Liver (tissue), 9 donors: ENCODE measurements around the gene ZBTB21. TPM values are rescaled to one million over a fixed set of nuclear protein-coding genes. Genes with fewer than 3 reads are reported as not detected.

Experiments
- DNase-seq: peaks from one replicate; pipeline ENCODE4 v3.0.0-alpha.2; 2017; ENCODE audit warnings: low spot score
- H3K27ac ChIP-seq, 2 donors: one replicate each; pipeline ENCODE4 v1.7.0; 2013; ENCODE audit warnings: inconsistent platforms in 2 of 2, low read length in 2 of 2, control low read depth in 1 of 2, low read depth in 1 of 2, mild to moderate bottlenecking in 1 of 2
- H3K27me3 ChIP-seq, 4 donors: one replicate each; pipeline versions ENCODE4 v1.6.1 to v1.7.0; 2013; ENCODE audit warnings: low read length in 3 of 4, inconsistent platforms in 1 of 4, mild to moderate bottlenecking in 1 of 4, moderate library complexity in 1 of 4; ENCODE audit not compliant: control insufficient read depth in 4 of 4, insufficient read depth in 4 of 4
- H3K36me3 ChIP-seq, 4 donors: one replicate each; pipeline versions ENCODE4 v1.6.1 to v1.7.0; 2013; ENCODE audit warnings: low read length in 3 of 4, mild to moderate bottlenecking in 3 of 4, low read depth in 1 of 4, moderate library complexity in 1 of 4; ENCODE audit not compliant: control insufficient read depth in 4 of 4, insufficient read depth in 3 of 4
- H3K4me1 ChIP-seq, 4 donors: one replicate each; pipeline versions ENCODE4 v1.6.1 to v1.7.0; 2013; ENCODE audit warnings: low read length in 3 of 4, mild to moderate bottlenecking in 3 of 4, moderate library complexity in 1 of 4; ENCODE audit not compliant: control insufficient read depth in 4 of 4, insufficient read depth in 4 of 4
- H3K4me3 ChIP-seq, 3 donors: one replicate each; pipeline versions ENCODE4 v1.6.1 to v1.7.0; 2013; ENCODE audit warnings: low read length in 3 of 3, control low read depth in 1 of 3, low read depth in 1 of 3, mild to moderate bottlenecking in 1 of 3
- H3K9ac ChIP-seq, 2 donors: one replicate each; pipeline ENCODE4 v1.7.0; 2013; ENCODE audit warnings: low read length in 2 of 2, mild to moderate bottlenecking in 2 of 2, moderate library complexity in 2 of 2, control low read depth in 1 of 2, low read depth in 1 of 2
- H3K9me3 ChIP-seq, 4 donors: one replicate each; pipeline versions ENCODE4 v1.6.1 to v1.7.0; 2013; ENCODE audit warnings: low read length in 3 of 4; ENCODE audit not compliant: control insufficient read depth in 4 of 4
- EGR1 ChIP-seq, 2 donors: IDR thresholded peaks; 2 replicates each; pipeline ENCODE4 v1.6.1; 2016 to 2018; ENCODE audit warnings: antibody characterized with exemption in 2 of 2, low read depth in 2 of 2
- FOXA1 ChIP-seq: IDR thresholded peaks from 2 replicates; pipeline ENCODE4 v1.6.1; 2016; ENCODE audit warnings: antibody characterized with exemption
- GABPA ChIP-seq, 2 donors: IDR thresholded peaks in 1 of 2; conservative IDR thresholded peaks in 1 of 2; 2 replicates each; pipeline ENCODE4 v1.6.1; 2016; ENCODE audit warnings: antibody characterized with exemption in 2 of 2, mild to moderate bottlenecking in 1 of 2, moderate library complexity in 1 of 2
- HNF4A ChIP-seq, 2 donors: conservative IDR thresholded peaks; 2 replicates each; pipeline ENCODE4 v1.6.1; 2016; ENCODE audit warnings: antibody characterized with exemption in 2 of 2, mild to moderate bottlenecking in 2 of 2
- HNF4G ChIP-seq: IDR thresholded peaks from 2 replicates; pipeline ENCODE4 v1.6.1; 2016; ENCODE audit warnings: antibody characterized with exemption
- JUND ChIP-seq, 2 donors: IDR thresholded peaks; 2 replicates each; pipeline ENCODE4 v1.6.1; 2016; ENCODE audit warnings: antibody characterized with exemption in 2 of 2
- NR2F2 ChIP-seq: IDR thresholded peaks from 2 replicates; pipeline ENCODE4 v1.6.1; 2016; ENCODE audit warnings: antibody characterized with exemption
- RAD21 ChIP-seq, 2 donors: IDR thresholded peaks; 2 replicates each; pipeline ENCODE4 v1.6.1; 2016; ENCODE audit warnings: antibody characterized with exemption in 2 of 2, mild to moderate bottlenecking in 2 of 2
- RXRA ChIP-seq, 2 donors: IDR thresholded peaks; 2 replicates each; pipeline ENCODE4 v1.6.1; 2017 to 2018; ENCODE audit warnings: antibody characterized with exemption in 2 of 2, mild to moderate bottlenecking in 1 of 2
- SP1 ChIP-seq: IDR thresholded peaks from 2 replicates; pipeline ENCODE4 v1.6.1; 2018; ENCODE audit warnings: antibody characterized with exemption, mild to moderate bottlenecking
- TAF1 ChIP-seq: conservative IDR thresholded peaks from 2 replicates; pipeline ENCODE4 v1.6.1; 2016; ENCODE audit warnings: antibody characterized with exemption, mild to moderate bottlenecking
- WGBS: extraction: QIAGEN DNeasy Blood & Tissue Kit; methylation state at CpG from one replicate; pipeline ENCODE4 v1.1.7; 2013; 5-methylcytosine and 5-hydroxymethylcytosine counted together
- polyA plus RNA-seq, 2 donors: library from polyadenylated mRNA; stranded (reverse) in 1 of 2; unstranded in 1 of 2; fragments of 200-250 nt in 1 of 2; fragments of >200 nt in 1 of 2; fragmentation: Nextera tagmentation in 1 of 2; extraction: Ambion mirVana in 1 of 2; gene quantifications; one replicate each; pipeline versions ENCODE4 v1.2.1 to v1.2.3, GENCODE V29; 2013 to 2015
- total RNA-seq, 2 donors: library from RNA; depleted of rRNA; stranded (reverse); fragments of >200 nt; gene quantifications; one replicate each; pipeline ENCODE4 v1.2.3, GENCODE V29; 2014
- TF ChIP-seq, protein P1 (sequence below): IDR thresholded peaks from 2 replicates; pipeline ENCODE4 v1.6.1; 2016; ENCODE audit warnings: antibody characterized with exemption
- TF ChIP-seq, protein P2 (sequence below): IDR thresholded peaks from 2 replicates; pipeline ENCODE4 v1.6.1; 2016; ENCODE audit warnings: antibody characterized with exemption
- TF ChIP-seq, protein P3 (sequence below): IDR thresholded peaks from 2 replicates; pipeline ENCODE4 v1.6.1; 2016; ENCODE audit warnings: antibody characterized with exemption
- TF ChIP-seq, protein P4 (sequence below): fragments of 150-350 bp; IDR thresholded peaks from 2 replicates; pipeline ENCODE4 v1.5.1; 2017; ENCODE audit warnings: improper control_type of control experiment, low read depth, low read length; ENCODE audit not compliant: missing input control
- TF ChIP-seq, protein P5 (sequence below): IDR thresholded peaks from 2 replicates; pipeline ENCODE4 v1.6.1; 2016; ENCODE audit warnings: antibody characterized with exemption, mild to moderate bottlenecking
- donor health status: healthy.
- donor health status: healthy.
- donor health status: healthy.
- donor health status: healthy.
- donor health status: healthy.

Gene ZBTB21
- total and polyA plus RNA-seq, 4 donors: 3.1 to 14.1 (median 4.0) TPM

DNA sequence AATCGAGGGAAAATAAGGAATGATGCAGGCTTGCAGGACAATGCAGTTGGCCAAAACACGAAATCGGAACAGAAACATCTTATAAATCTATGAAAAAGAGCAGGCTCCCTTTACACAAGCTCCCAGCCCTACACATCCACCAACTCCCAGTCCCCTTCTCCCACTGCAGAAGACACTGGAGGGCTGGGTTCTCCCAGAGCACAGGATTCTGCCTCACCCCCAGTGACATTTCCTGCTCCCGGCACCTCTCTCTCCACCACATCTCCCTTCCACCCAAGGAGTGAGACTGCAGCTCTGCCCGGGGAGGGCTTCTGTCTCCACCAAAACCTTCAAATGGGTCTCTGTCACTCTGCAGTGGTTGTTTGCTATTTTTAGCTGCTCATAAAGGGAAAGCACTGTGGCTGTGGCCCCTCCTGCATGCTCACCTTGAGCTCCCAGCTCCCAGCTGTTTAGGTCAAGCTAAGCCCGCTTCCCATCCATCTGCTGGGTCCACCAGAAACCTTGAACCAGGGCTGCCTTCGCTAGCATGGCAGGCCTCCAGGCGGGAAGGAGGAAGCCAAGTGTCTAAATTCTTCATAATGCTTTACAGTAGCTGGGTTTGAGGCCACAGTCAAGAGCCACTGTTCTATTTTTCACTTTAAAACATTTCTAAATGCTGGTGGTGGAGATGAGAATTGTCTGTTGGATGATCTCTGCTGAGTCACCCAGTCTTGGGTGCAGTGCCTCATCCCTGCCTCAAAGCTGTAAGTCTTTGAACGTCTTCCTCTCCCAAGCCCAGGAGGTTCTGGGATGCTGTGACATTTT lies 53.0 kb downstream of the ZBTB21 start (continued):
- TF ChIP-seq, protein P1, sequence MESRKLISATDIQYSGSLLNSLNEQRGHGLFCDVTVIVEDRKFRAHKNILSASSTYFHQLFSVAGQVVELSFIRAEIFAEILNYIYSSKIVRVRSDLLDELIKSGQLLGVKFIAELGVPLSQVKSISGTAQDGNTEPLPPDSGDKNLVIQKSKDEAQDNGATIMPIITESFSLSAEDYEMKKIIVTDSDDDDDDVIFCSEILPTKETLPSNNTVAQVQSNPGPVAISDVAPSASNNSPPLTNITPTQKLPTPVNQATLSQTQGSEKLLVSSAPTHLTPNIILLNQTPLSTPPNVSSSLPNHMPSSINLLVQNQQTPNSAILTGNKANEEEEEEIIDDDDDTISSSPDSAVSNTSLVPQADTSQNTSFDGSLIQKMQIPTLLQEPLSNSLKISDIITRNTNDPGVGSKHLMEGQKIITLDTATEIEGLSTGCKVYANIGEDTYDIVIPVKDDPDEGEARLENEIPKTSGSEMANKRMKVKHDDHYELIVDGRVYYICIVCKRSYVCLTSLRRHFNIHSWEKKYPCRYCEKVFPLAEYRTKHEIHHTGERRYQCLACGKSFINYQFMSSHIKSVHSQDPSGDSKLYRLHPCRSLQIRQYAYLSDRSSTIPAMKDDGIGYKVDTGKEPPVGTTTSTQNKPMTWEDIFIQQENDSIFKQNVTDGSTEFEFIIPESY: no peak
- TF ChIP-seq RAD21 (IDR thresholded peaks at IDR 0.05) (no peak), NR2F2 (no peak), JUND (IDR thresholded peaks at IDR 0.05) (no peak), HNF4A (conservative IDR thresholded peaks at IDR 0.05) (no peak), RXRA (IDR thresholded peaks at IDR 0.05) (no peak), SP1 (no peak), TAF1 (no peak), FOXA1 (no peak), GABPA (IDR thresholded peaks at IDR 0.05 in 1 of 2, conservative IDR thresholded peaks at IDR 0.05 in 1 of 2) (no peak)

DNA sequence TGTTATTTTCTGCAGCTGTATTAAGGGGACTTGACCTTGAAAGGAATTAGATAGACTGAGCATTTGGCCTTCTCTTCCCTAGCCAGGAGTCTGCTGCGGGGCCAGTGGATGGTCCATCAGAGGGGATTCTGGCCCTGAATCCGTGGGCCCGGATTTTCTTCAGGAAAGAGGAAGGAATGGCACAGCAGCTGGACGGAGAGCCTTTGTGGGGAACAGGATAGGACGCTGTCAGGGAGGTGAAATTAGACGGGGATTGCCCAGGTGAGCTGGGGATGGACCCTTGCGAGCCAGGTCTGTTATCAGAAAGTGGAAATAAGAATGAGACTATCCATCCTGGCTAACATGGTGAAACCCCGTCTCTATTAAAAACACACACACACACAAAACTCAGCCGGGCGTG lies 54.6 kb downstream of the ZBTB21 start:
- Histone ChIP-seq H3K4me3 (no peak overlapping the region), H3K27me3 (no peaks in the 10 kb centered on the region), H3K9ac (no peak overlapping the region), H3K4me1 (peaks cover 4 to 11% (median 11%) of the 10 kb centered on the region in 4 donors), H3K36me3 (no peaks in the 10 kb centered on the region), H3K9me3 (no peaks in the 10 kb centered on the region), H3K27ac (no peak overlapping the region)
- WGBS: 93% methylated on average over 10 of the region's 10 CpGs
- TF ChIP-seq, protein P2, sequence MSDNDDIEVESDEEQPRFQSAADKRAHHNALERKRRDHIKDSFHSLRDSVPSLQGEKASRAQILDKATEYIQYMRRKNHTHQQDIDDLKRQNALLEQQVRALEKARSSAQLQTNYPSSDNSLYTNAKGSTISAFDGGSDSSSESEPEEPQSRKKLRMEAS: no peak
- TF ChIP-seq NR2F2: no peak
- TF ChIP-seq, protein P3, sequence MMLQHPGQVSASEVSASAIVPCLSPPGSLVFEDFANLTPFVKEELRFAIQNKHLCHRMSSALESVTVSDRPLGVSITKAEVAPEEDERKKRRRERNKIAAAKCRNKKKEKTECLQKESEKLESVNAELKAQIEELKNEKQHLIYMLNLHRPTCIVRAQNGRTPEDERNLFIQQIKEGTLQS: no peak
- TF ChIP-seq FOXA1: no peak
- TF ChIP-seq, protein P4, sequence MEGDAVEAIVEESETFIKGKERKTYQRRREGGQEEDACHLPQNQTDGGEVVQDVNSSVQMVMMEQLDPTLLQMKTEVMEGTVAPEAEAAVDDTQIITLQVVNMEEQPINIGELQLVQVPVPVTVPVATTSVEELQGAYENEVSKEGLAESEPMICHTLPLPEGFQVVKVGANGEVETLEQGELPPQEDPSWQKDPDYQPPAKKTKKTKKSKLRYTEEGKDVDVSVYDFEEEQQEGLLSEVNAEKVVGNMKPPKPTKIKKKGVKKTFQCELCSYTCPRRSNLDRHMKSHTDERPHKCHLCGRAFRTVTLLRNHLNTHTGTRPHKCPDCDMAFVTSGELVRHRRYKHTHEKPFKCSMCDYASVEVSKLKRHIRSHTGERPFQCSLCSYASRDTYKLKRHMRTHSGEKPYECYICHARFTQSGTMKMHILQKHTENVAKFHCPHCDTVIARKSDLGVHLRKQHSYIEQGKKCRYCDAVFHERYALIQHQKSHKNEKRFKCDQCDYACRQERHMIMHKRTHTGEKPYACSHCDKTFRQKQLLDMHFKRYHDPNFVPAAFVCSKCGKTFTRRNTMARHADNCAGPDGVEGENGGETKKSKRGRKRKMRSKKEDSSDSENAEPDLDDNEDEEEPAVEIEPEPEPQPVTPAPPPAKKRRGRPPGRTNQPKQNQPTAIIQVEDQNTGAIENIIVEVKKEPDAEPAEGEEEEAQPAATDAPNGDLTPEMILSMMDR: no peak
- no peak for TF ChIP-seq RXRA (IDR thresholded peaks at IDR 0.05)
- no peak for TF ChIP-seq TAF1
- no peak for TF ChIP-seq GABPA (IDR thresholded peaks at IDR 0.05 in 1 of 2, conservative IDR thresholded peaks at IDR 0.05 in 1 of 2)
- TF ChIP-seq, protein P1: no peak
- TF ChIP-seq, protein P5, sequence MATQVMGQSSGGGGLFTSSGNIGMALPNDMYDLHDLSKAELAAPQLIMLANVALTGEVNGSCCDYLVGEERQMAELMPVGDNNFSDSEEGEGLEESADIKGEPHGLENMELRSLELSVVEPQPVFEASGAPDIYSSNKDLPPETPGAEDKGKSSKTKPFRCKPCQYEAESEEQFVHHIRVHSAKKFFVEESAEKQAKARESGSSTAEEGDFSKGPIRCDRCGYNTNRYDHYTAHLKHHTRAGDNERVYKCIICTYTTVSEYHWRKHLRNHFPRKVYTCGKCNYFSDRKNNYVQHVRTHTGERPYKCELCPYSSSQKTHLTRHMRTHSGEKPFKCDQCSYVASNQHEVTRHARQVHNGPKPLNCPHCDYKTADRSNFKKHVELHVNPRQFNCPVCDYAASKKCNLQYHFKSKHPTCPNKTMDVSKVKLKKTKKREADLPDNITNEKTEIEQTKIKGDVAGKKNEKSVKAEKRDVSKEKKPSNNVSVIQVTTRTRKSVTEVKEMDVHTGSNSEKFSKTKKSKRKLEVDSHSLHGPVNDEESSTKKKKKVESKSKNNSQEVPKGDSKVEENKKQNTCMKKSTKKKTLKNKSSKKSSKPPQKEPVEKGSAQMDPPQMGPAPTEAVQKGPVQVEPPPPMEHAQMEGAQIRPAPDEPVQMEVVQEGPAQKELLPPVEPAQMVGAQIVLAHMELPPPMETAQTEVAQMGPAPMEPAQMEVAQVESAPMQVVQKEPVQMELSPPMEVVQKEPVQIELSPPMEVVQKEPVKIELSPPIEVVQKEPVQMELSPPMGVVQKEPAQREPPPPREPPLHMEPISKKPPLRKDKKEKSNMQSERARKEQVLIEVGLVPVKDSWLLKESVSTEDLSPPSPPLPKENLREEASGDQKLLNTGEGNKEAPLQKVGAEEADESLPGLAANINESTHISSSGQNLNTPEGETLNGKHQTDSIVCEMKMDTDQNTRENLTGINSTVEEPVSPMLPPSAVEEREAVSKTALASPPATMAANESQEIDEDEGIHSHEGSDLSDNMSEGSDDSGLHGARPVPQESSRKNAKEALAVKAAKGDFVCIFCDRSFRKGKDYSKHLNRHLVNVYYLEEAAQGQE: no peak
- TF ChIP-seq HNF4G: no peak
- TF ChIP-seq HNF4A (conservative IDR thresholded peaks at IDR 0.05): no peak
- no peak for TF ChIP-seq EGR1 (IDR thresholded peaks at IDR 0.05; ENCODE audit: low read depth in 2 of 2)
- no peak for TF ChIP-seq RAD21 (IDR thresholded peaks at IDR 0.05)
- no peak for DNase-seq
